ENCODE measurements around the gene C1orf21. TPM values are rescaled to one million over a fixed set of nuclear protein-coding genes. Genes with fewer than 3 reads are reported as not detected.
A peak's percentile ranks its signal among the peaks of the same experiment; 100 is the strongest.

Gene C1orf21
- total and polyA plus RNA-seq, 9 donors = 36.9 to 51.3 (median 44.3) TPM

DNA sequence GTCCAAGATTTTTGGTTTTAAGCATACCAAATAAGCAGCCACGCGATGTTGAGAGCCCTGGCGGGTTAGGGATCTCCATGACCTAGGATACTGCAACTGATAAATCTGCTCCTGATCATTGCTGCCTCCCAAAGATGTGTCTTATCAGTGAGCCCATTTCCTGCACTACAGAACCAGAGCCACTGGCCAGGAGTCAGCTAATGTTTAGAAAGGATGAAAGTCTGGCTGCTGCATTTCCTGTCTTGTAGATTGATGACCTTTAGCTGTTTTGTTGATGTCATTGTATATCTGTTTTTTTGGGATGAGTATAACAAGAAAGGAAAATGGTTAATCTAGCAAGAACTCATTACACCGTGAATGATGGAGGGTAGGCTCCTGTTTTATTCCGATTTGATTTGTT lies 74.5 kb downstream of the C1orf21 start:
- H3K27ac ChIP-seq (ENCODE audit: low read length) = no peak overlapping the region
- 96% methylated on average over 3 of the region's 5 CpGs for WGBS (ENCODE audit: insufficient coverage)
- H3K36me3 ChIP-seq (ENCODE audit: control insufficient read depth, insufficient read depth, low read length) = no peaks in the 10 kb centered on the region
- no peaks in the 10 kb centered on the region for H3K9me3 ChIP-seq (replicated peaks; ENCODE audit: control insufficient read depth, low read depth, low read length)
- no peaks in the 10 kb centered on the region for H3K27me3 ChIP-seq (ENCODE audit: control insufficient read depth, insufficient read depth, low read length)
- DNase-seq = no peak
- no peak overlapping the region for H3K4me3 ChIP-seq (ENCODE audit: low read length)
- peaks cover 4% of the 10 kb centered on the region for H3K4me1 ChIP-seq (ENCODE audit: control insufficient read depth, insufficient read depth, low read length)

DNA sequence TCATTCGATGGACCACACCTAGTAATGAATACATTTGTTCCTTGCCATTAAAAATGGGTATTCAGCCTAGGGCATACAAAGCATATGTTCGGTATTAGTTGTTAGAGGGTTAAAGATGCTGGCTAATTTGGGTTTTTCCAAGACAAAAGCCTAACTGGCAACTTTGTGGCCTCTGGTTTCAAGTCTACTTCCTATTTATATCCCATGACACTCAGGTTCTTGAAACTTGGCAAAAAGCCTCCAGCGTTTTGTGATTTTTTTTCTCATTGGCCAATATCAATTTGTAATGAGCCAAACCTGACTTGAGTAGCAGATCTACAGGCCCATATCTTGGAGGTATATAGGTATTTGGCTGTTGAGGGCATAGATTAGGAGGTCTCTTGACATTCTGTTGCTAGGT lies 75.3 kb downstream of the C1orf21 start:
- no peaks in the 10 kb centered on the region for H3K9me3 ChIP-seq (replicated peaks; ENCODE audit: control insufficient read depth, low read depth, low read length)
- 71% methylated on average over 1 of the region's 3 CpGs for WGBS (ENCODE audit: insufficient coverage)
- no peaks in the 10 kb centered on the region for H3K36me3 ChIP-seq (ENCODE audit: control insufficient read depth, insufficient read depth, low read length)
- no peak overlapping the region for H3K4me3 ChIP-seq (ENCODE audit: low read length)
- no peak overlapping the region for H3K27ac ChIP-seq (ENCODE audit: low read length)
- no peaks in the 10 kb centered on the region for H3K27me3 ChIP-seq (ENCODE audit: control insufficient read depth, insufficient read depth, low read length)
- no peak for DNase-seq
- peaks cover 4% of the 10 kb centered on the region for H3K4me1 ChIP-seq (ENCODE audit: control insufficient read depth, insufficient read depth, low read length)

DNA sequence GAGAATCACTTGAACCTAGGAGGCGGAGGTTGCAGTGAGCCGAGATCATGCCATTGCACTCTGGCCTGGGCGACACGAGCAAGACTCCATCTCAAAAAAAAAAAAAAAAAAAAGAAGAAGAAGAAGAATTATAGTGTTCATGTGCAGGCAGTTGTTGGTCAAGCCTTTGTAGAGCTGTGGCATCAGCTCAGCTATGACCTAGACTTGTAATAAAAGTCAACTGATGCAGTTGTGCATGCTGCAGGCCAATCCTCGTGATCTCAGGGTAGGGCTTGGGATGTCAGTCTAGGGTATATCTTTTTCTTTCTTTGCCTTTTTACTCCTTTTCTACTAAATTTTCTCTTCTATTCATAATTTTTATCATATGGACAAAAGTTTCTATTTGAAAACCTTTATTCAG lies 76.2 kb downstream of the C1orf21 start:
- Histone ChIP-seq H3K36me3 (ENCODE audit: control insufficient read depth, insufficient read depth, low read length) (no peaks in the 10 kb centered on the region), H3K9me3 (replicated peaks; ENCODE audit: control insufficient read depth, low read depth, low read length) (no peaks in the 10 kb centered on the region), H3K27me3 (ENCODE audit: control insufficient read depth, insufficient read depth, low read length) (no peaks in the 10 kb centered on the region), H3K4me3 (ENCODE audit: low read length) (no peak overlapping the region), H3K27ac (ENCODE audit: low read length) (no peak overlapping the region), H3K4me1 (ENCODE audit: control insufficient read depth, insufficient read depth, low read length) (peaks cover under 1% of the 10 kb centered on the region)
- DNase-seq = no peak
- 100% methylated on average over 2 of the region's 5 CpGs for WGBS (ENCODE audit: insufficient coverage)

DNA sequence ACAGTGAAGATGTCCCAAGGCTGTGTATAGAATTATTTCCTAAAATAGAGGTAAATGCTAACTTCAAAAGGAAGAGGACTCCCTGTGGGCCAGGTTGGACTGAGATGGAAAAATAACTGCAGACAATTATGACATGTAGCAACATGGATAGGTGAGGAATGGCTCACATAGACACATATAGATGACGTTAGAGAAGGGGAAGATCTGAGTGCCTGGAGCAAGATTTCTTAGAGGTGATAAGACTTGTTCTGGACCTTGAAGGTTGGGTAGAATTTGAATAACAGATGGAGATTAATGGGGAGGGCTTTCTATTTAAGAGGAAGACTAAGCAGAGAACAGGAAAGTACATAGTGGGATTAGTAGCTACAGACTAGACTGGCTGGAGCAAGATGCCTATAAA lies 76.9 kb downstream of the C1orf21 start:
- no peaks in the 10 kb centered on the region for H3K27me3 ChIP-seq (ENCODE audit: control insufficient read depth, insufficient read depth, low read length)
- 57% methylated on average over 1 of the region's 1 CpG for WGBS (ENCODE audit: insufficient coverage)
- H3K27ac ChIP-seq (ENCODE audit: low read length) = no peak overlapping the region
- no peak overlapping the region for H3K4me3 ChIP-seq (ENCODE audit: low read length)
- no peaks in the 10 kb centered on the region for H3K4me1 ChIP-seq (ENCODE audit: control insufficient read depth, insufficient read depth, low read length)
- no peak for DNase-seq
- H3K36me3 ChIP-seq (ENCODE audit: control insufficient read depth, insufficient read depth, low read length) = no peaks in the 10 kb centered on the region
- H3K9me3 ChIP-seq (replicated peaks; ENCODE audit: control insufficient read depth, low read depth, low read length) = no peaks in the 10 kb centered on the region

DNA sequence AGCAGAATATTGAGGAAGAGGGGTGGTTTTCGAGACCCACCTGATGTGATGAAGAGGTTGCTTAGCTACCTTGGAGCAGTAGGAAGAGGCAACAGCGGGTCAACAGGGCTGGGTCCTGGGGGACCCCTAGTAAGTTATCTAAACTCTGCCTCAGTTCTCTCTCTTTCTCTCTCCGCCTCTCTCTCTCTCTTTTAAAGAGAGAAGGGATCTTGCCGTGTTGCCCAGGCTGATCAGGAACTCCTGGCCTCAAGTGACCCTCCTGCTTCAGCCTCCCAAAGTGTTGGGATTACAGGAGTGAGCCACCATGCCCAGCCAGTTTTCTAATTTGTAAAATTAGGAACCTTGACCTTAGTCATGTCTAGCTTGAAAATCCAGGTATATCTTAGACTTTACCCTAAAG lies 77.9 kb downstream of the C1orf21 start:
- Histone ChIP-seq H3K4me1 (ENCODE audit: control insufficient read depth, insufficient read depth, low read length) (no peaks in the 10 kb centered on the region), H3K4me3 (ENCODE audit: low read length) (no peak overlapping the region), H3K27ac (ENCODE audit: low read length) (no peak overlapping the region), H3K36me3 (ENCODE audit: control insufficient read depth, insufficient read depth, low read length) (no peaks in the 10 kb centered on the region), H3K9me3 (replicated peaks; ENCODE audit: control insufficient read depth, low read depth, low read length) (no peaks in the 10 kb centered on the region), H3K27me3 (ENCODE audit: control insufficient read depth, insufficient read depth, low read length) (no peaks in the 10 kb centered on the region)
- DNase-seq = no peak
- WGBS (ENCODE audit: insufficient coverage) = 100% methylated on average over 1 of the region's 4 CpGs

DNA sequence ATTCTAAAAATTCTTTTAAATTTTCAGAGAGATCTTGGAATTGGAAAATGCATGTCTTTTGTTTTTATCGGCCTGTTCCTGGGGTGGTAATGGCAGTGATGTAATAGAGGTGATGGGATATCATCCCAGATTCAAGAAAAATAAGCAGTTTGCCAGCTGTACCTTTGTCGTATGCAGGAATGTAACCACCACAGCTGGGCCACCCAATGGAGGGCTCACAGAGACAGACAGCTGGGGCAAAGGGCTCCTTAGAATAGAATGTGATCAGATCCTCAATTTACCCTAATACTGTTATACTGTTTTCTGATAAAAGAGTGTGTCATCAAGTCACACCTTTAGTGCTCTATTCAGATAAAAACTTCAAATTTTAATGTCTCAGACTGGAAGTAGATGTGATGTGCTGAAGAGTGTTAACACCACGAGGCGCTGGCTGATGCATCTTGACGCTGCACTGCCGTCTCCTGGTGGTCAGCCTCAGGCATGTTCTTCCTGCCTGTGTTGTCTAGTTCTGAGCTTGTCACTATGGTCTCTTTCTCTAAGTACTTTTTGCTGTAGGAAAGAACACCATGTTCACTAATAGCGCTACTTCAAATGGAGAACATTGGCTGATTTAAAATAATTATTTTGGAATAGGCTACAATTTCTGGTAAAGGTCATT lies 78.8 kb downstream of the C1orf21 start:
- WGBS (ENCODE audit: insufficient coverage) = 79% methylated on average over 2 of the region's 7 CpGs
- H3K36me3 ChIP-seq (ENCODE audit: control insufficient read depth, insufficient read depth, low read length) = no peaks in the 10 kb centered on the region
- no peak for DNase-seq
- no peaks in the 10 kb centered on the region for H3K4me1 ChIP-seq (ENCODE audit: control insufficient read depth, insufficient read depth, low read length)
- H3K9me3 ChIP-seq (replicated peaks; ENCODE audit: control insufficient read depth, low read depth, low read length) = no peaks in the 10 kb centered on the region
- no peak overlapping the region for H3K27ac ChIP-seq (ENCODE audit: low read length)
- no peaks in the 10 kb centered on the region for H3K27me3 ChIP-seq (ENCODE audit: control insufficient read depth, insufficient read depth, low read length)
- H3K4me3 ChIP-seq (ENCODE audit: low read length) = no peak overlapping the region

DNA sequence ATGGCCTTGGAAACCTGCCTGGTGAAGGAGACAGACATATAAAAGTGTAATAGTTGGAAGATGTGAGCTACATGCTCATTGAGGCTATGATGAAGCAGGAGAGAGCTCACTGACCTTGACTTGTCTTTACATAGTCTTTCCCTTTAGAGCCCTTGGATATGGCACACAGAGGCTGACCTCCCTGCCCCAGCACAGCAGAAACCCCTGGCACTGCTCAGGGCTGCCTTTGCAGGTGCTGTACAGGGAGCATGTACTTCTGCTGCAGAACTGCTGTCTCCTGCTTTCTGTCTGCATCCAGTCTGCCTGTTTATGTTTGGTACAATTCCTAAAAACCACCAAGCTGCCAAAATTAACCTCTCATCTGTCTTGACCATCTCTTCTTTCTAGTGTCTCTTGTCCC lies 80.5 kb downstream of the C1orf21 start:
- Histone ChIP-seq H3K4me1 (ENCODE audit: control insufficient read depth, insufficient read depth, low read length) (no peaks in the 10 kb centered on the region), H3K36me3 (ENCODE audit: control insufficient read depth, insufficient read depth, low read length) (no peaks in the 10 kb centered on the region), H3K4me3 (ENCODE audit: low read length) (no peak overlapping the region), H3K27me3 (ENCODE audit: control insufficient read depth, insufficient read depth, low read length) (no peaks in the 10 kb centered on the region), H3K27ac (ENCODE audit: low read length) (no peak overlapping the region), H3K9me3 (replicated peaks; ENCODE audit: control insufficient read depth, low read depth, low read length) (no peaks in the 10 kb centered on the region)
- no peak for DNase-seq

DNA sequence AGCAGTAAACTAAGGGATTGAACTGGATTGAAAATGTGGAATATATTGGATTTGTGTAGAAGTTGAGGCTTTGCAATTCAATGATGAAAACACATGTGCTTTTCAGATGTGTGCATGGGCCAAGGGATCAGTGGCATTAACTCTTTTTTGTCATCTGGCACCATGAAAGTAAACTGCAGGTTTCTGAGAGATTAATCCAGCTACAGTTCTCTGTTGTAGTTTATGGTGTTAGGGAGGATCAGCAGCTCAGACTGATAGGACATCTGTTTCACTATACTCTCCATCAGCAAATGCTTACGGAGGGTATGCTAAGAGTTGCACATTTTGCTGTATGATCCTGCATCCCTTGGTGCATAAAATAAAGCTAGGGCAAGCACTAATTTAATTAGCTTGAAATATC lies 82.6 kb downstream of the C1orf21 start:
- Histone ChIP-seq H3K4me1 (ENCODE audit: control insufficient read depth, insufficient read depth, low read length) (no peaks in the 10 kb centered on the region), H3K36me3 (ENCODE audit: control insufficient read depth, insufficient read depth, low read length) (no peaks in the 10 kb centered on the region), H3K27ac (ENCODE audit: low read length) (no peak overlapping the region), H3K9me3 (replicated peaks; ENCODE audit: control insufficient read depth, low read depth, low read length) (no peaks in the 10 kb centered on the region), H3K27me3 (ENCODE audit: control insufficient read depth, insufficient read depth, low read length) (no peaks in the 10 kb centered on the region), H3K4me3 (ENCODE audit: low read length) (no peak overlapping the region)
- WGBS (ENCODE audit: insufficient coverage) = no CpG with 5 or more reads among the region's 1 CpG
- no peak for DNase-seq

DNA sequence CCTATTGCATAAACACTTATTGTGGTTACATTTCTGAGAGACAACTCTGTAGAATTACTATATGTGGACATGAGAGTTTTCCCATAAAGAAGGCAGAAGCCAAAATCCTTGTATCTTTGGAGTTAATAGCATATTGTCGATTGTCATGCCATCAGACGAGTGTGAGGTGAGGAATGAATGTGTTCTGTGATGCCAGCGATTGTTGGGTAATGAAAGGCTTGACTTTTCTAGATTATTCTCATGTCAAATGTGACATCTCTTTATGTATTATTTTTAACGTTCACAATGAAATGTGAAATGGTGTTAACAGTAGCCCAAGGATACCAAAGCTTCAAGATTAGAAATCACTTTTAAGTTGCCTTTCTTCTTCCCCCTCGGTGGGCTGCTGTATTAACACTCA lies 84.9 kb downstream of the C1orf21 start:
- Histone ChIP-seq H3K27ac (ENCODE audit: low read length) (no peak overlapping the region), H3K4me3 (ENCODE audit: low read length) (no peak overlapping the region), H3K9me3 (replicated peaks; ENCODE audit: control insufficient read depth, low read depth, low read length) (no peaks in the 10 kb centered on the region), H3K4me1 (ENCODE audit: control insufficient read depth, insufficient read depth, low read length) (no peaks in the 10 kb centered on the region), H3K36me3 (ENCODE audit: control insufficient read depth, insufficient read depth, low read length) (no peaks in the 10 kb centered on the region), H3K27me3 (ENCODE audit: control insufficient read depth, insufficient read depth, low read length) (no peaks in the 10 kb centered on the region)
- 92% methylated on average over 2 of the region's 5 CpGs for WGBS (ENCODE audit: insufficient coverage)
- DNase-seq = no peak

DNA sequence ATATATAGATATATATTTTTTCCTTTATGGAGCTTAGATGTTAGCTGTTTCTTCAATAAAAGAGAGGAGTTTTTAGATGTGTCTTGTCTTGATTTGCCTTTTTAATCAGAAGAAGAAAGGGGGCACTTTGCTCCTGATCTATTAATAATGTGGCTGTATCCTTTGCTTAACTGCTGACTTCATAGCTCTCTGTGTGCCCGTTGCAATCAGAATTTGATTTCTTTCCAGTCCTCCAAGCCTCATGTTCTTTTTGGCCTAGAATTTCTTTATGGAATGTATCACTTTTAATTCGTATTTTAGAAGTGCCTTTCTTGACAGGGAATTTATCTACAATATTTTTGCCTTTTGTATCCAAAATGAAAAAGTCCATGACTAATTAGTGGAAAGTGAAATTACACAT lies 85.3 kb downstream of the C1orf21 start:
- Histone ChIP-seq H3K27ac (ENCODE audit: low read length) (no peak overlapping the region), H3K4me3 (ENCODE audit: low read length) (no peak overlapping the region), H3K36me3 (ENCODE audit: control insufficient read depth, insufficient read depth, low read length) (no peaks in the 10 kb centered on the region), H3K27me3 (ENCODE audit: control insufficient read depth, insufficient read depth, low read length) (no peaks in the 10 kb centered on the region), H3K9me3 (replicated peaks; ENCODE audit: control insufficient read depth, low read depth, low read length) (no peaks in the 10 kb centered on the region), H3K4me1 (ENCODE audit: control insufficient read depth, insufficient read depth, low read length) (no peaks in the 10 kb centered on the region)
- DNase-seq = peak; percentile 62
- no CpG with 5 or more reads among the region's 2 CpGs for WGBS (ENCODE audit: insufficient coverage)

Measured in muscle of leg (tissue), 11 donors.